Mesenchymal stem cell (in vitro differentiated cells and primary cell): ENCODE results near the gene PDE3B.
A peak's percentile ranks its signal among the peaks of the same experiment; 100 is the strongest.

ENCODE experiments used
- DNase-seq: peaks from one replicate; pipeline ENCODE4 v3.0.0-alpha.2; 2013
- H2AFZ ChIP-seq: one replicate; pipeline ENCODE4 v1.6.1; 2013; ENCODE audit warnings: low read depth, mild to moderate bottlenecking, control low read depth, inconsistent platforms, low read length, moderate library complexity
- H2AK5ac ChIP-seq: 2 replicates; pipeline ENCODE4 v1.6.1; 2013; ENCODE audit warnings: low read length, moderate library complexity, mild to moderate bottlenecking, inconsistent platforms; ENCODE audit not compliant: severe bottlenecking
- H2BK120ac ChIP-seq: one replicate; pipeline ENCODE4 v1.6.1; 2013; ENCODE audit warnings: low read depth, mild to moderate bottlenecking, inconsistent platforms, low read length, moderate library complexity
- H2BK12ac ChIP-seq, 2 experiments: one replicate each; pipeline ENCODE4 v1.6.1; 2013; ENCODE audit warnings: inconsistent platforms in 2 of 2, low read length in 2 of 2, mild to moderate bottlenecking in 2 of 2, moderate library complexity in 2 of 2, control low read depth in 1 of 2
- H2BK15ac ChIP-seq: one replicate; pipeline ENCODE4 v1.6.1; 2013; ENCODE audit warnings: mild to moderate bottlenecking, low read depth, inconsistent platforms; ENCODE audit not compliant: poor library complexity, severe bottlenecking
- H2BK5ac ChIP-seq: 2 replicates; pipeline ENCODE4 v1.6.1; 2013; ENCODE audit warnings: low read depth, mild to moderate bottlenecking, low read length, control low read depth, inconsistent platforms; ENCODE audit not compliant: poor library complexity, severe bottlenecking
- H3K14ac ChIP-seq, 2 experiments: one replicate each; pipeline ENCODE4 v1.6.1; 2013; ENCODE audit warnings: inconsistent platforms in 2 of 2, low read length in 2 of 2, control low read depth in 1 of 2, mild to moderate bottlenecking in 1 of 2, moderate library complexity in 1 of 2
- H3K18ac ChIP-seq, 2 experiments: one replicate each; pipeline ENCODE4 v1.6.1; 2013; ENCODE audit warnings: inconsistent platforms in 2 of 2, low read length in 2 of 2, control low read depth in 1 of 2, low read depth in 1 of 2, mild to moderate bottlenecking in 1 of 2
- H3K23ac ChIP-seq, 2 experiments: one replicate each; pipeline ENCODE4 v1.6.1; 2013; ENCODE audit warnings: inconsistent platforms in 2 of 2, low read length in 2 of 2, mild to moderate bottlenecking in 2 of 2, moderate library complexity in 2 of 2, control low read depth in 1 of 2
- H3K27ac ChIP-seq: 2 replicates; pipeline ENCODE4 v1.5.1; 2013; ENCODE audit warnings: mild to moderate bottlenecking, moderate library complexity, low read length, control low read depth, inconsistent platforms; ENCODE audit not compliant: poor library complexity, severe bottlenecking
- H3K27me3 ChIP-seq, 2 experiments: 2 replicates each; pipeline versions ENCODE4 v1.6.1 to v1.7.0; 2013; ENCODE audit warnings: low read length in 2 of 2, mild to moderate bottlenecking in 2 of 2, moderate library complexity in 2 of 2, control low read depth in 1 of 2, inconsistent platforms in 1 of 2; ENCODE audit not compliant: control insufficient read depth in 1 of 2, insufficient read depth in 1 of 2
- H3K36me3 ChIP-seq, 2 experiments: 2 replicates each; pipeline versions ENCODE4 v1.6.1 to v1.7.0; 2013; ENCODE audit warnings: low read length in 2 of 2, control low read depth in 1 of 2, inconsistent platforms in 1 of 2, low read depth in 1 of 2, mild to moderate bottlenecking in 1 of 2; ENCODE audit not compliant: insufficient read depth in 2 of 2, control insufficient read depth in 1 of 2
- H3K4ac ChIP-seq, 2 experiments: one replicate each; pipeline ENCODE4 v1.6.1; 2013; ENCODE audit warnings: inconsistent platforms in 2 of 2, low read length in 2 of 2, mild to moderate bottlenecking in 2 of 2, moderate library complexity in 2 of 2, control low read depth in 1 of 2, low read depth in 1 of 2
- H3K4me1 ChIP-seq: 2 replicates; pipeline ENCODE4 v1.6.1; 2013; ENCODE audit warnings: low read depth, low read length, control low read depth; ENCODE audit not compliant: control insufficient read depth, insufficient read depth
- H3K4me2 ChIP-seq: 2 replicates; pipeline ENCODE4 v1.6.1; 2013; ENCODE audit warnings: low read length, mild to moderate bottlenecking, inconsistent platforms; ENCODE audit not compliant: poor library complexity, severe bottlenecking
- H3K4me3 ChIP-seq, 2 experiments: 2 replicates each; pipeline versions ENCODE4 v1.5.1 to v1.7.0; 2013; ENCODE audit warnings: low read length in 2 of 2, mild to moderate bottlenecking in 2 of 2, control low read depth in 1 of 2, low read depth in 1 of 2; ENCODE audit not compliant: insufficient read depth in 1 of 2
- H3K79me1 ChIP-seq: replicated peaks from 2 replicates; pipeline ENCODE4 v1.6.1; 2013; ENCODE audit warnings: mild to moderate bottlenecking, control low read depth, low read length, inconsistent platforms; ENCODE audit not compliant: poor library complexity, severe bottlenecking
- H3K9ac ChIP-seq: 2 replicates; pipeline ENCODE4 v1.7.0; 2013; ENCODE audit warnings: mild to moderate bottlenecking, low read length, moderate library complexity
- H3K9me3 ChIP-seq: 2 replicates; pipeline ENCODE4 v1.7.0; 2013; ENCODE audit warnings: mild to moderate bottlenecking, low read length; ENCODE audit not compliant: control insufficient read depth
- H4K8ac ChIP-seq: one replicate; pipeline ENCODE4 v1.6.1; 2013; ENCODE audit warnings: inconsistent platforms, mild to moderate bottlenecking, low read length, moderate library complexity
- H4K91ac ChIP-seq: one replicate; pipeline ENCODE4 v1.6.1; 2013; ENCODE audit warnings: mild to moderate bottlenecking, low read length, inconsistent platforms
- WGBS: methylation state at CpG from one replicate; pipeline ENCODE4 v1.1.7; 2013; ENCODE audit warnings: mixed read lengths; 5-methylcytosine and 5-hydroxymethylcytosine counted together

The PDE3B gene

GRCh38 chr11:14641801-14642200 is 1.8 kb upstream of the PDE3B start:
- DNase-seq = no peak
- Histone ChIP-seq H2BK15ac (no peak overlapping the region), H3K14ac (no peak overlapping the region), H3K4me1 (peaks cover 17% of the 10 kb centered on the region), H4K8ac (no peak overlapping the region), H3K79me1 (no peaks in the 10 kb centered on the region), H3K18ac (no peak overlapping the region), H2BK12ac (no peak overlapping the region), H3K27ac (no peak overlapping the region), H2BK5ac (no peak overlapping the region), H2AFZ (no peak overlapping the region), H3K9ac (no peak overlapping the region), H2BK120ac (no peak overlapping the region), H3K4me2 (no peak overlapping the region), H3K36me3 (no peaks in the 10 kb centered on the region), H3K9me3 (no peaks in the 10 kb centered on the region), H2AK5ac (no peak overlapping the region), H3K23ac (no peak overlapping the region), H3K4ac (no peak overlapping the region), H3K27me3 (peaks cover 23 to 29% of the 10 kb centered on the region in 2 experiments), H3K4me3 (no peak overlapping the region), H4K91ac (no peak overlapping the region)
- 94% methylated on average over 2 of the region's 4 CpGs for WGBS

GRCh38 chr11:14642453-14642852 is 1.2 kb upstream of the PDE3B start:
- Histone ChIP-seq H3K9ac (no peak overlapping the region), H3K27ac (no peak overlapping the region), H3K18ac (no peak overlapping the region), H2BK5ac (no peak overlapping the region), H3K4ac (no peak overlapping the region), H2AFZ (no peak overlapping the region), H3K79me1 (no peaks in the 10 kb centered on the region), H2AK5ac (no peak overlapping the region), H3K14ac (no peak overlapping the region), H2BK15ac (no peak overlapping the region), H3K9me3 (no peaks in the 10 kb centered on the region), H3K4me2 (no peak overlapping the region), H3K27me3 (peaks cover 21 to 25% of the 10 kb centered on the region in 2 experiments), H3K23ac (no peak overlapping the region), H3K4me3 (no peak overlapping the region), H3K36me3 (no peaks in the 10 kb centered on the region), H2BK12ac (no peak overlapping the region), H4K91ac (no peak overlapping the region), H4K8ac (no peak overlapping the region), H2BK120ac (no peak overlapping the region), H3K4me1 (peaks cover 17% of the 10 kb centered on the region)
- peak; percentile 18 for DNase-seq
- 81% methylated on average over 4 of the region's 5 CpGs for WGBS

DNA sequence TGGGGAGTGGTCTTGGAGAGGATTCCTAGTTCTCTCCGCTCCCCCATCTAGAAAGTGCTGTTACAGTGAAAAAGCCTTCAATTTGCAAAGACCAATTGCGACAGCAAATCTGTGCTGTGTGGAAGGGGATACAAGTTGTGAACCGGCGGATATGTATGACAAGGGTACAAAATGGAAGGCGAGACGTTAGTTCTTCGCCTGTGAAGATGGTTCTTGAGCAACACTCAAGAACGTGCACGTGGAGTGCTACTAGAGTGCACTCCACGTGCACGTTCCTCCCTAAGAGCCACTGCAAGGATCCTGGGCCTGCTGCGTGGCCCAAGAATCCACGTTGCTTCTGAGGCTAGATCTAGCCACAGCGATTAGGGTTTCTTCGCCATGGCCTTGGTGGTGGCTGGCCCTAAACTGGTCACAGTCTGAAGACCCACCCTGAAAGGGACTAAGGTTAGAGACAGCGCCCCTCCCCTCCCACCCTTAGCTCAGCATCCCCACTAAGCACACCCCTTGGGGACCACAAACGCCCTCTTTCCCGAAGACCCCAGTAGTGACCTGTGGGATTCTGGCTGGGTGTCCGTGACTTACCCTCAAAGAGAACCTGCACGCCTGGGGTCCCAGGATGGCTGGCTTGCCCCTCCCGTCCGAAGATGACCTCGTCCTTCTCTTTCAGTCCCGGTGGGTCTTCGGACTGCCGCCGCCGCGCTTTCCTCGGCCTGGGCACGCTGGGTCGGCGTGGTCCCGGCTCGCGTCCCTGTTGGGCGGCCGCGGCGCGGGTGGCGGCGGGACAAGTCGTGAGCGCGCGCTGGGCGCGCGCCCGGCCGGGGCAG is 519 bp upstream of the PDE3B start:
- Histone ChIP-seq H2BK120ac (peak overlapping the region; percentile 35), H2BK5ac (no peak overlapping the region), H4K8ac (peak overlapping the region; percentile 91), H3K18ac (peak overlapping the region; percentile 72 to 78), H3K27ac (no peak overlapping the region), H3K36me3 (no peaks in the 10 kb centered on the region), H3K14ac (no peak overlapping the region), H2BK12ac (peak overlapping the region in 1 of 2 experiments; percentile 63), H3K79me1 (no peaks in the 10 kb centered on the region), H3K4me1 (peaks cover 17% of the 10 kb centered on the region), H2AK5ac (no peak overlapping the region), H3K23ac (no peak overlapping the region), H3K4me3 (peak overlapping the region; percentile 62 to 88), H3K9ac (peak overlapping the region; percentile 40), H2BK15ac (no peak overlapping the region), H3K4ac (peak overlapping the region in 1 of 2 experiments; percentile 79), H3K27me3 (peaks cover 21 to 25% of the 10 kb centered on the region in 2 experiments), H2AFZ (no peak overlapping the region), H3K9me3 (no peaks in the 10 kb centered on the region), H4K91ac (no peak overlapping the region), H3K4me2 (peak overlapping the region; percentile 99)
- no peak for DNase-seq
- 41% methylated on average over 40 of the region's 52 CpGs for WGBS

GRCh38 chr11:14644226-14645014 is 816 bp downstream of the PDE3B start:
- no peaks in the 10 kb centered on the region for H3K9me3 ChIP-seq
- peak overlapping the region; percentile 2 to 39 for H2BK12ac ChIP-seq
- H3K4me1 ChIP-seq = peaks cover 17% of the 10 kb centered on the region
- H2BK120ac ChIP-seq = peak overlapping the region; percentile 49
- peak overlapping the region; percentile 27 for H4K91ac ChIP-seq
- H2AFZ ChIP-seq = peak overlapping the region; percentile 74
- DNase-seq = peak; percentile 51
- peaks cover 21 to 22% of the 10 kb centered on the region in 2 experiments for H3K27me3 ChIP-seq
- no peak overlapping the region for H2BK5ac ChIP-seq
- peak overlapping the region in 1 of 2 experiments; percentile 61 for H3K23ac ChIP-seq
- no peak overlapping the region for H3K14ac ChIP-seq
- no peaks in the 10 kb centered on the region for H3K79me1 ChIP-seq
- H3K18ac ChIP-seq = peak overlapping the region in 1 of 2 experiments; percentile 67
- peak overlapping the region; percentile 99 for H3K4me2 ChIP-seq
- peak overlapping the region in 1 of 2 experiments; percentile 73 for H3K4ac ChIP-seq
- no peak overlapping the region for H2AK5ac ChIP-seq
- H3K36me3 ChIP-seq = no peaks in the 10 kb centered on the region
- H3K27ac ChIP-seq = no peak overlapping the region
- WGBS = under 1% methylated on average over 47 of the region's 65 CpGs
- H3K4me3 ChIP-seq = peak overlapping the region; percentile 62 to 88
- no peak overlapping the region for H4K8ac ChIP-seq
- H3K9ac ChIP-seq = peak overlapping the region; percentile 71
- peak overlapping the region; percentile 60 for H2BK15ac ChIP-seq
